Thyroid gland (tissue), 4 donors: ENCODE results near the gene EHMT1.

Experiments used
- CTCF ChIP-seq, 6 experiments: fragments of 200-600 bp in 3 of 6; fragments of 450-650 bp in 3 of 6; sonication (generic) in 3 of 6; IDR thresholded peaks; one replicate each; pipeline ENCODE4 v1.5.1; 2016 to 2019; ENCODE audit warnings: antibody characterized with exemption in 6 of 6, mild to moderate bottlenecking in 2 of 6, inconsistent platforms in 1 of 6, moderate library complexity in 1 of 6
- POLR2A ChIP-seq, 2 donors: fragments of 450-650 bp; IDR thresholded peaks; one replicate each; pipeline ENCODE4 v1.6.1; 2017; ENCODE audit warnings: antibody characterized with exemption in 2 of 2, mild to moderate bottlenecking in 2 of 2, moderate library complexity in 1 of 2

- TF ChIP-seq POLR2A (IDR thresholded peaks at IDR 0.05) (no peak), CTCF (IDR thresholded peaks at IDR 0.05) (no peak)
Observed at GRCh38 chr9:137875354-137875753, 256.5 kb downstream of the EHMT1 start.
